ENCODE measurements around the gene GLDN.
"Not testable (repeated sequence)": the region's sequence is repeated elsewhere in the genome, so short reads cannot be mapped to it uniquely, and the experiment has no call there.

The GLDN gene

DNA sequence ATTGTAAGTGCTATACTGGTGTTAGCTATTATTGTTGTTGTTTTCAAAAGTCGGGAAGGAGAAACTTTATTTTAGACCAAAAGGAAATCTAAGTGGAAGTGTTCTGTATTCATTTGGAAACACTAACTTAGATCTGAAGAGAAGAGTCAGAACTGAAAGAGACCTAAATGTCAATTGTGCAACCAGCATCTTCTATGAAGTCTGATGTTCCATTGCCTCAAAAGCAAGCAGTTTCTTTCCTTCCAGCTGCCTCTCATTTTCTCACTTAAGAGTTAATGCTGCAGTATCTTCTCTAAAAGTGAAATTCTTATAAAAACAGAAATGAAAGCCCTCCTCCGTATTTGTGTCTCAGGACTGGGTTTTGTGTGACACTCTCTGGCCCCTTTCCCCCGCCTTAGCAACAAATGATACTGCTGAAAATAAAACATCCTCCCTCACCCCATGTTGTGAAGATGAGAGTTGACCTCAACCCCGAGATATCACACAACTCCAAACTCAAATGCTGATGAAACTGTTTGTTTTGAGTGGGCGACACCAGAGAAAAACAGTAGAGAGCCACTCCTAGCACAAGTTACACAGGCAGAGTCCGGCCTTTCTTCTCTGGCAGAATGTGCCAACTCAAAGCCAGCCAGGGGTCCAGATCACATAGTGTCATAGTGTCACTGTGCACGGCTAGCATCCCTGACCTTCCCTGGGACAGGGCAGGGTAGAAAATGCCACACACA is 48.9 kb downstream of the GLDN start:
- DNase-seq = no peak

DNA sequence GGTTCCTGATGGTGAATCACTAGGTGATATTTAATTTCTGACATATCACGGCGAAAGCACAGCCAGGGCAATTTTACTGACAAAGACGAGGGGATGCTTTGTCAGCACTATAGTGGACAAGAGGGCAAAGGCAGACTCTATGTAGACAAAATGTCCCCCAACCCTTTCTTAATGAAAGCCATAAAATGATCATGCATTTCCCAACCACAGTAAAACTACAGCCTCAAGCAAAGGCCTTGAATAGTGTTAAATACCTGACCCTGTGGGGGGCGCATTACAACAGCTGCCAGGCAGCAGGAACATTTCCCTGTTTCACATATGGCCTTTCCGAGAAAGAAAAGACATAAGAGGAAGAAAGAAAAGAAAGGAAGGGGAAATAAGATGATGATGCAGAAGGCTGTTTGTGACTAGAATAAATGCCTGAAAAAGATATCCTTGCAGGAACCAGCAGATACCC is 49.5 kb downstream of the GLDN start:
- DNase-seq = no peak

DNA sequence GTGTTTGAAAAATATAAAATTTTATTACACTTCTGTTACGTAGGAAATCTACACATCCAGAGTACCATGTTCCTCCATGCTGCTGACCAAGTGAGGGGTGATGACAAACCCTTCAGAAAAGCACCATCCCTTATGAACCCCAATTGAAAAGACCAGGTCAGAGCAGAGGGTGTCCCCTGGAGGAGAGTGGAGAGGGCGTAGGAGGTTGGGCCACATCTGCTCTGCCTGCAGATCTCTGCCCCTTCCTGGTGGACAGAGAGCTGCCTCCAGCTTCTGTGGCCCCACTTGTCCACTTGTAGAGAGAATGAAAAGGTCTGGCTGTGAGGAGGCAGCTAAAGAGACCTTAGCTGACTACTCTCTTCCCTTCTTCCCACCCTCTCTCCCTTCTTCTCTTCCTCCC is 55.5 kb downstream of the GLDN start:
- no peak for DNase-seq

DNA sequence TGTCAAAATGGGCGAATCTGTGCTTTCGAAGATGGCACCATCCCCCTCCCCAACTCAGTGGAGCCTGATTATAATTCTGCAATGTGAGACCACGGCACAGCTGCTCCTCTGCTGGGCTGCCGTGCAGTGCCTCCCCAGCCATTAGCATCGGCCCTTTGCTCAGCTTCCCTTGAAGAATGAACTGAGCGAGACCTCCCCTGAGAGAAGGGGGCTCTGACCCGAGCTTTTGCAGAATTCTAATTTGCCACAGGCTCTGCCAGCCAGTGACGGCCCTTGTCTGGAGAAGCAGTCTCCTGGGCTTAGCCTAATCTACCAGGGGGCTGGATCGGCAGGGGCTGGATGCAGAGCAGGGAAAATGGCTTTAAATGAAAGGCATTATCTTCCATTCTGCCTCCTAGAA is 57.2 kb downstream of the GLDN start:
- no peak for DNase-seq

DNA sequence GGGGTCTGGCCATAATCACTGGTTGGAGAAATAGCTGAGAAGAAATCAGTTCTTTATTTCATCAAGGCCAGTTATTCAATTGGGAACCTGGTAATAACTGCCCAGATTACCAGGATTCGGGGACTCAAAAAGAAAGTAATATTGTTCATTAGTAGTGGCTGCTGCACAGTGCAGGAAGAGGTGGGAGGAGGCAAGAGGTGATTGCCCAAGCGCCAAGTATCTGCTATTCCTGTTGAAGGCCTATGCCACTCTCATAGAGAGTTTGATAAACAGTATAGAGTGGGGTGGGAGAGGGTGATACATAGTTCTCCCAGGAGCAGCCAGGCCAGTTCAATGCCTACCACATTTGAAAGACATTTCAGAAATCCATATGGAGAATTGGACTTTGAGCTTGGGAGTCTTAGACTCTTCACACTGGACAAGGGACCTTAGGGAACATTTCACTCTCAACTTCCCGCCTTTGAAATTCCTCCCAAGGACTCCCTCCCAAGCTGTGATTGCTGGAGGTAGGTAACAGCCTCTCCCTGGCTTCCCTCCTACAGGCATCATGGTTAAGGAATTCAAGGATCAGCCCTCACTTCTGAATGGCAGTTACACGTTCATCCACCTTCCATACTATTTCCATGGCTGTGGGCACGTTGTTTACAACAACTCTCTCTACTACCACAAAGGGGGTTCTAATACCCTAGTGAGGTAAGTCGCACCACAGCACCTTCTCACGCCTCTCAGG is 59.8 kb downstream of the GLDN start:
- DNase-seq = no peak

DNA sequence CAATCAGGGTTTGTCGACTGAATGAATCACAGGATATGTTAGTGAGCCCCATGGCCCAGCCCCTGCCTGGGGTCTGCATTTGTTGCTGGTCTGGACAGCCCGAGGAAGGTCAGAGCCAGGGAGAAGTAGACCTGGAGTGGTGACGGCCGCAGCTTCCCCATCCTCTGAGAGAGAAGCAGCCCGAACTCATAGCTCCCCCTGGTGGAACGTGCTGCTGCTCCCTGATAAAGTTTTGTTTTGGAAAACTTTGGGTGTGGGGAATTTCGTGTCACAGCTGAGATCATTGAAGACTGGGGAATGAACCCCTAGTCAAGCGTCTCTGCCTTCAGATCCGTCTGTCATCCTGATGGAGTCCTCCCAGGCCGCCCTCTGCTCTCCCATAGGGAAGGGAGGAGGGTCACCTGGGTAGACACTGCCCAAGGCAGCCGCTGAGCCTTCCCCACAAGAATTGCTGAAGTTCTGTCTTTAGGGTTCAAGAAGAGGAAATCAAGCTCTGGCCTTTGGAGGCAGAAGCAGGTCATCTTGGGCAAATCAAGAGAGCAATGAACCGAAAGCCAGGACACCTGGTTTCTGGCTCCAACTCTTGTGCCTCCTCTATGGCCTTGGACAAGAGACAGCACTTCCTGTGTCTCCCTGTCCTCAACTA is 60.5 kb downstream of the GLDN start:
- peak in 1 of 2 experiments; percentile 23 for DNase-seq

DNA sequence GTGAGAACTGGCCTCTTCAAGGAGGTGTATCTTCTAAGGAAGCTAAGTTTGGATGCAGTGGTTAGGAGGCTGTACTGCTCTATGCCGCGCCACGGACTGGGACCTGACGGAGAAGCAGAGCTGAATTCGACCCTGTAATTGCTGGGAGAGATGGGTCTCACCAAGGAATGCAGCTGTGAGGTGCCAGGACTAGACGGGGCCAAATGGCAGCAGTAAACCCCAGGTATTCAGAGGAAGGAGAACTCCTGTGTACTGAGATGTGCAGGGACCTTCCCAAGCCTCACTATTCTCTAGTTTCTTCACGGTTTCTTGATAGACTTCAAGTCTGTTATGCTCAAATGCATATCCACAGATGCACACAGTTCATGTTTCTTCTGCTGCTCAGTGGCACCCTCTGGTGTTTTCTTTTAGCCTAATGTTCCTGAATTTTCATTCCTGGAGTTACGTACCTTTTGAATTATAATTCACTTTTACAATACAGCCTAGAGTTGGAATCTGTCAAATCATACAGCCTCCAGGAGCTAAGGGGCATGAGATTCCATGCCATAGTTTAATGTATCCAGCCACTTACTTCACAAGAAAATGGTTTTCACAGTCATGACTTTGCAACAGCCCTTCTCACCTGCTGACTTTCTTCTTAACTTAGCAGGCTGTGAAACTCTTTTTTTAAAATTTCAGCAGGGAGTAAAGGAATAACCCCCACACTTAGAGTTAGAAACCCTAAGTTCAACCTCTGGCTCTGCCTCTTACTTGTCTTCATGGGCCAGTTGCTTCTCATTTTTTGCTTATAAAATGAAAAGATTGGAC is 61.8 kb downstream of the GLDN start:
- DNase-seq = no peak

DNA sequence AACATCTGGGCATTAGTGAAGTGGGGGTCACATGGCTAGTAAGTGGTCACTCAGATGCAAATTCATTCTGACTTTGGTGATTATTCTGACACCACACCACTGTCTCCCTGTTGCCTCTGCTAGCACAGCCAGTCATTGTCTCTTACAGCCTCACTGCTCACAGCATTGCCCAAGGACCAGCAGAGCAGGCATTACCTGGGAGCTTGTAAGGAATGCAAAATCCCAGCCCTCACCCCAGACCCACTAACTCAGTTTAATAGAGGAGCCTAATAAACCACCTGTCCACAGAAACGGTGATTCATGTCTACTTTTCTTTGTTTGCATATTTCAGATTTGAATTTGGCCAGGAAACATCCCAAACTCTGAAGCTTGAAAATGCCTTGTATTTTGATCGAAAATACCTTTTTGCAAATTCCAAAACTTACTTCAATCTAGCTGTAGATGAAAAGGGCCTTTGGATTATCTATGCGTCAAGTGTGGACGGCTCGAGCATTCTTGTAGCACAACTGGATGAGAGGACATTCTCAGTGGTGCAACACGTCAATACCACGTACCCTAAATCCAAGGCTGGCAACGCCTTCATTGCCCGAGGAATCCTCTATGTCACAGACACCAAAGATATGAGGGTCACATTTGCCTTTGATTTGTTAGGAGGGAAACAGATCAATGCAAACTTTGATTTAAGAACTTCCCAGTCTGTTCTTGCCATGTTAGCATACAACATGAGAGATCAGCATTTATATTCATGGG is 62.7 kb downstream of the GLDN start:
- no peak for DNase-seq

DNA sequence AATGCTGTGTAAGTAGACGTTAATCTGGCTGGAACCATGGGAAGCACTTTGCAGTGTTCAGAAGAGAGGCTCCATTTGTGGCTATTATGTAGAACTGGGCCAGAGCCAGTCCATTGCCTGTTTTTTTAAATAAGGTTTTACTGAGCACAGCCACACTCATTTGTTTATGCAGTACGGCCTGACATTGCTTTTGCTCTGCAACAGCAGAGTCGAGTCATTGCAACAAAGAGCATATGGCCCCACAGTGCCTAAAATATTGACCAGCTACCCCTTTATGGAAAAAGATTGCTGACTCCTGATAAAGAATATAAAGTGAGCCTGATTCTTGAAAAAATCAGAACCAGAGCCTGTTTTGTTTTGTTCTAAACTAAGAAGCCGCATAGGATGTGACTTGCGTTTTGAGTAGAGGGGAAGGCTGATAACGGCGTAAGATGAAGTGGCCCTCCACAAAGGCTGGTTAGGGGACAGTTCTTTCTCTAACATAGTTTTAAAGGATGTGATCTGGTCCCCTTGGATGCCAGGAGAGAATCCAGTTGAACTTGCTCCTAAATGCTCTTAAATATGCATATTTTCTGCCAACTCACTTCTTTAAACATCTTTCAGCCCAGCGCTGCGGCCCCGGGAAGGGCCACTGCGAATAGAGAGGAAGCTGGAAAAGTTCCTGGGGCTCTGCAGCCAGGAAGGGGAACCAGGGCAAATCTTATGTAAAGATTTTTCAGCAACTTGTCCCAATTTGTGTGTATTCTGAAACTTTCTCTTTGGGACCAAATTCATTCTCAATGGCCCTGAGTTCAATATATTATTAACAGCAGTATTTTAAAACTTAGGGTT is 64.5 kb downstream of the GLDN start:
- DNase-seq = no peak

DNA sequence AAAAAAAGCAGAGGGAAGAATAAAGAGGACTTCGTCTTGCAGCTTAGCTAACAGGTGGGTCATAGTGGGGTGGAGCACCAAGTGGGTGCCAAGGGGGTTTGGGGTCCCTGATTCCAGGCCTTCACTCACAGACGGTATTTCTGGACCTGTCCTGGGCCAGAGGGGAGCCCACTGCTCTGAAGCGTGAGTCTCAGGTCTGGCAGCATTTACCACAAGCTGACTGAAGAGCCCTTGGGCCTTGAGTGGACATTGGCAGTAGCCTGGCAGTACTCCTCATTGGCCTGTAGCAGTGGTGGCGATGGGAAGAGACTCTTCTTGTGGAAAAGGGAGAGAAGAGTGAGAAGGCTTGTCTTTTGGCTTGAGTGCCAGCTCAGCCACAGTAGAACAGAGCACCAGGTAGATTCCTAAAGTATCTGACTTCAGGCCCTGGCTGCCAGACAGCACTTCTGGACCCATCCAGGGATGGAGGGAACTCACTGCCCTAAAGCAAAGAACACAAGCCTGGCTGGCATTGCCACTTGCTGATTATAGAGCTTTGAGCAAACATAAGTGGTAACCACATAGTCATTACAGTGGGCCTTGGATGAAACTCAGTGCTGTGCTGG is 72.9 kb downstream of the GLDN start:
- no peak for DNase-seq

DNA sequence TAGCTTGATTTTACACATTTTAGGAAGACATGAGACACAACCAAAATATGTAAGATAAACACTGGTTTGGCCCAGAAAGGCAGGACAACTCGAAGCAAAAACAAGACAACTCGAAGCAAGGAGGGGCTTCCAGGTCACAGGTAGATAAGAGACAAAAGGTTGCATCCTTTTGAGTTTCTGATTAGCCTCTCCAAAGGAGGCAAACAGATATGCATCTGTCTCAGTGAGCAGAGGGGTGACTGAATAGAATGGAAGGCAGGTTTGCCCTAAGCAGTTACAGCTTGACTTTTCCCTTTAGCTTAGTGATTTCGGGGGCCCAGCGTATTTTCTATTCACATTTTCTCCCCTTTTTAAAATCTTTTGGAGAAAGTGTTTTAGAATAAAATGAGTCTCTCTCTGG is 74.7 kb downstream of the GLDN start:
- no peak for DNase-seq

DNA sequence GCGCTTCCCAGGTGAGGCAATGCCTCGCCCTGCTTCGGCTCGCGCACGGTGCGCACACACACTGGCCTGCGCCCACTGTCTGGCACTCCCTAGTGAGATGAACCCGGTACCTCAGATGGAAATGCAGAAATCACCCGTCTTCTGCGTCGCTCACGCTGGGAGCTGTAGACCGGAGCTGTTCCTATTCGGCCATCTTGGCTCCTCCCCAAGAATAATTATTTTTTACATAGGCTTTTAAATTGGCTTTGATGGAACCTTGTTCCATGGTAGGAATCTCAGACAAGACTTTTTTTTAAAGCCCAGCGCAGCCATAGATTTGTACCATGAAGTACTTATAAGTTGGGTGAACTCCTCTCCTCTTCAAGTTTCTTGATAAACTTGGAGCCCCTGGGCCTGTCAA is 81.6 kb downstream of the GLDN start:
- DNase-seq = not testable (repeated sequence)

DNA sequence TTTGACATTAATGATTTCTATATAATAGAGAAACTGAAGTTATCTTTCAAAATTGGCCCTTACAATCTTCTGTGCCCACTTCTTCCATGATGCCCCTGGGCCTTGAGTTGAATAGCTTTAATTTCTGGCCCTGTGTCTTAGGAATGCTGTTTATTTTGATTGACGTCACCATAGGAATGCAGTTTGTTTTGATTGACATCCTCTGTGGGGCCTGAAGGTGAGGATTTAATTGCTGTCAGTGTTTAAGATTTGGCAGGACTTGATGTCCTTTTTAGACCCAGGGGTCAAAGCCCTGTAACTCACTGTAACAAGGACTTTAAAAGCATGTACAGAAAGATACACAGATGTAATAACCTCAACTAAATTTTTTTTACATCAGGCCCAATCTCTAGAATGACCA is 83.3 kb downstream of the GLDN start:
- no peak for DNase-seq

DNA sequence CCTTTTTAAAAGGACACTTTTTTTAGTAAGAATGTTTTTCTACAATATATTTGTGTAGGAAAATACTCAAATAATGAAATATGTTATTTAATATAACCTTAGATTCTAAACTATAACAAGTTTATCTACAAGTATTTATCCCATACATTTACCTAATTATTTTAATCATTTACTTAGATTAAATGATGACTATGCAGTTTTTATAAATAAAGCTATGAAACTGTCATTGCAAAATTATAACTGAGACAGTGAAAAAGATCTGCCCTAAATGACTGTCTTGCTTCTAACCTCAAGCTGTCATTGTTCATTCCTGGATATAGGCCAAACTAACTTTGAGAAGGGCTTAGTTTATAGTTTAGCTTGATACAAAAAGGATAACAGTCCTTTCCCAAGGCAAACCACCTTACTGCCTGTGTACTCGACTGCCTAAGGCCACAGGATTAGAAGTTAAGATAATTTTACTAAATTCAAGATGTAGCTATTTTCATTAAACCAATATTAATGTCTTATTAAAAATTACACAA is 84.1 kb downstream of the GLDN start:
- no peak for DNase-seq

DNA sequence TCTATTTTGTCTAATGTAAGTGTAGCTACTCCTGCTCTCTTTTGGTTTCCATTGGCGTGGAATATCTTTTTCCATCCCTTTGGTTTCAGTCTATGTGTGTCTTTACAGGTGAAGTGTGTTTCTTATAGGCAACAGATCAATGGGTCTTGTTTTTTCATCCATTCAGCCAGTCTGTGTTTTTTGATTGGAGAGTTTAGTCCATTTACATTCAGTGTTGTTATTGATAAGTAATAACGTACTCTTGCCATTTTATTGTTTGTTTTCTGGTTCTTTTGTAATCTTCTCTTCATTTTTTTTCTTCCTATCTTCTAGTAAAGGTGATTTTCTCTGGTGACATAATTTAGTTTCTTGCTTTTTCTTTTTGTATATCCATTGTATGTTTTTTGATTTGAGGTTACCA is 97.1 kb downstream of the GLDN start:
- DNase-seq = no peak

DNA sequence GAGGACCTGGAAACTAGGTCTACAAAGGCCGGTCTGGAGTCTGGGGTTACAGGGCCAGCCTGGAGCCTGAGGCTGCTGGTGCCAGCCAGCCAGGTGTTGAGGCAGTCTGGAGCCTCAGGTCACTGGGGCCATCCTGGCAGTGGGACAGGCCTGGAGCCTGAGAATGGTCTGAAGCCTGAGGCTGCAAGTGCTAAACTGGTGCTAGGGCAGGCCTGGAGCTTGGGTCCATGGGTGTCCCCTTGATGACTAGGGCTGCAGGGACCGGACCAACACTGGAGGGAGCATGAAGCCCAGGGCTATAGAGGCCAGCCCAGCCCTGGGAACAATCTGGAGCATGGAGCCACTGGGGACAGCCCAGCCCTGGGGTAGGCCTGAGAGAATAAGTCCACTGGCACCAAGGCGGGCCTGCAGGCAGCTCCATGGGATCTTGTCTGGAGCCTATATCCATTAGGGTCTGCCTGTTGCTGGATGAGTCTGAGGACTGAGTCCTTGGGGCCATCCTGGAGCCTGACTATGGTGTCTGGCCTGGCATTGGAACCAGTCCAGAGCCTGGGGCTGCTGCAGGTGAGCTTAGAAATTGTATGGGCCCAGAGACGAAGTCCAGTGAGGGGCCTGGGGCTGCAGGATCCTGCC is 101.9 kb downstream of the GLDN start:
- DNase-seq = no peak

DNA sequence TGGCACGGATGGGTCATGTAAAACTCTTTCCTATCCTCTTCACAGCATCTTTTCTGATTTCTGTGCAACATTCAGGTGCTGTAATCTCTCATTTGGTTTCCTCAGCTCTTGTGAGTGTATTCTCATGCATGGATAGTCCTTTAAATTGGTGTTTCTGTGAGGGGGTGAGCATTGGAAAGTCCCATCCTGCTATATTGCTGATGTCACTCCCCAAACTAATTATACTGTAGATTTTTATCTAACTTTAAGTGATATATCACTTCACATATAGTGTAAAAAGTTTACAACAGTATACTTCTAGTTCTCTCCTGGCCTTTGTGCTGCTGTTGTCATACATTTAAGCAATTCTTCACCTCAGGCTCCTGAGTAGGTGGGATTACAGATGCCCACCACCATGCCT is 102.7 kb downstream of the GLDN start:
- no peak for DNase-seq

DNA sequence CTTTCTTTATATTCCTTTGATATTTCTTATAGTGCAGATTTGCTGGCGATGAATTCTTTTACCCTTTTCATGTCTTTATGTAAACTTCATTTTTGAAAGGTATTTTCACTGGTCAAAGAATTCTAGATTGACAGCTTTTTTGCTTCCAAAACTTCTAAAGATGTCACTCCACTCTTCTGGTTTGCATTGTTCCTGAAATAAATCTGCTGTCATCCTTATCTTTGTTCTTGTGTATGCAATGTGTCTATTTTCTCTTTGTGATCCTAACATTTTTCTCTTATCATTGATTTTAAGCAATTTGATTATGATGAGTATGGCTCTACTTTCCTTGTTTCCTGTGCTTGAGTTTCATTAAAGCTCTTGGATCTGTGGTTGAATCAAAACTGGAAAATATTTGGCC is 103.4 kb downstream of the GLDN start:
- DNase-seq = no peak

DNA sequence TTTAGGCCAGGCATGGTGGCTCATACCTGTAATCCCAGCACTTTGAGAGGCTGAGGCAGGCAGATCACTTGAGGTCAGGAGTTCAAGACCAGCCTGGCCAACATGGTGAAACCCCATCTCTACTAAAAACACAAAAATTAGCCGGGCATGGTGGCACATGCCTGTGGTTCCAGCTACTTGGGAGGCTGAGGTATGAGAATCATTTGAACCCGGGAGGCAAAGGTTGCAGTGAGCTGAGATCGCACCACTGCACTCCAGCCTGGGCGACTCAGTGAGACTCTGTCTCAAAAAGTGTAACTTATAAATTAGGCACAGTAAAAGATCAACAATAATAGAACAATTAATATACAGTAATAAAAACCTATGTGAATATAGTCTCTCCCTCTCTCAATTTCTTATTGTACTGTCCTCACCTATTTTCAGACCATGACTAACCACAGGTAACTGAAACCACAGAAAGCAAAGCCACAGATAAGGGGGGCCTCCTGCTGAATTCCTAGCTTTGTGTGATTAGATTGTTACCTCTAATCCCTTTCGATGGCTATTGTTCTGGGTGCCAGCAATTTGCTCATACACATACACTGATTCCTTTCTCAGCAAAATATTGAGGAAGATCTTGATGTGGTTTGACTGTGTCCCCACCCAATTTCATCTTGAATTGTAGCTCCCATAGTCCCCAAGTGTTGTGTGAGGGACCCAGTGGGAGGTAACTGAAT is 104.7 kb downstream of the GLDN start:
- DNase-seq = not testable (repeated sequence)

Measured in activated T-cell treated with anti-CD3 and anti-CD28 coated beads, Interleukin-2, amount 50 U/mL, for 48 hours (primary cell).